Mesenteric fat pad (tissue), 1 donor: ENCODE data around the gene SOX3. TPM values are rescaled to one million over a fixed set of nuclear protein-coding genes. Genes with fewer than 3 reads are reported as not detected.

Source experiments
- DNase-seq: peaks from one replicate; pipeline ENCODE4 v3.0.0-alpha.2; 2020; ENCODE audit warnings: low spot score
- long read RNA-seq: library from polyadenylated mRNA; unstranded; transcript quantifications from one replicate; pipeline ENCODE4 v2.0.0, GENCODE V29; 2020
- total RNA-seq: library from RNA; stranded (reverse); fragmentation: NEBNext Ultra II Directional; extraction: Animal tissue kit (Norgen Biotek cat#: 25700); gene quantifications from one replicate; pipeline ENCODE4 v1.2.1, GENCODE V29; 2021
- donor health status: DM: yes; HTN: yes; CAD: no.

The SOX3 gene
- not detected for total RNA-seq
- long read RNA-seq = 0 reads

GRCh38 chrX:140504371-140505324 is at the start of gene SOX3:
Gene SOX3, minus strand, starts transcription at chrX:140505069. Its CDS starts 9 bp downstream, at chrX:140505060.
- DNase-seq = no peak

GRCh38 chrX:140548985-140549384 is 44.1 kb upstream of the SOX3 start:
- no peak for DNase-seq

DNA sequence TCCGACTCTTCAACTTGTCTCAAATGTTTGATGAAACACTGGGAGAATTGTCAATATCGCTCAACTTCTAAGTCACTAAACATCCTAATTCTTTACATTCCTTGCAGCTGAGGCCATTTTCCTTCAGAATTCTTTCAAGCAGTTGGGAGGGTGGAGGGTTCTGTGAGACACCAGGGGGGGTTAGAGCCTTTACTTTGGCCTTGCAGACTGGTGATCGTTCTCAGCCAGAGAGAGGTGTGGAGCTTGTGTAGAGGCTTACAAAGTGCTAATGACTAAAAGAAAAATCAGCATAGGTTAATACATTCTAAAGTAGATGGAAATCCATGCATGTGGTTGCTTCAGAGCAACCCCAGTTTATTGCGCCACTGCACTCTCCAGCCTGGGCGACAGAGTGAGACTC is 21.3 kb upstream of the SOX3 start:
- no peak for DNase-seq

DNA sequence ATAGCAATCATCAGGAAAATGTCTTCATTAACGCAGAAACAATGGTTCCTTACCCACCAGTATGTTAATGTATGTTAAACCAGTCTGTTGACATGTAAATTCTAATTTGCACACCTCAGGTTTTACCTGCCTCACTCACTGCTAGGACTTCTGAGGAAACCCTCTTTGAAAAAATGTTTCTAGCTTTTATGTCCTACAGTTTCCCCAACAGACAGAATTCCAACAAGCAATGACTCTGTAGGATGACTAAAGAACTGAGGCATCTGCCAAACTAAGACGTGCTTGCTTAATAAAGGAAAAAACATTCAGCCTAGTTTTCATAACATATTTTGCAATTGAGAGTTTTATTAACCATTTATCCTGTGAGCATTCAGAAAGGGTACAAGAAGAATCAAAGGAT is 20.6 kb upstream of the SOX3 start:
- no peak for DNase-seq

DNA sequence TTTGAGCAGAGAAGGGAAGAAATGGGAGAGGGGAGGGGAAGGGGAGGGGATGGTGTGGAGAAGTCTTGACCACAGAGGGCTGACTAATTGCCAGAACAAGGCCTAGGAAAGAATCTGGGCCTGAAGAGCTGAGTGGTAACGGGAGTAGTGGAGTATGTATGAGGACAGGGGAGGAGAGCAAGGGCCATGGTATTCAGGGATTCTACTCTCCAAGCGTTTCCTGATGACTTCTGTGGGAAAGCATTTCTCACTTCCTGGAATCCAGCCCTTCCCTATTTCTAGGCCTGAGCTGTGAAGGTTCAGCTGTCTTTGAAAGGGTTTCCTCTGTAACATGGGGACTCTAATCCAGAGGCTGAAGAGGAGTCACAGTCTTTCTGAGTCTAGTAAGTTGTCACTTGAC is 19.7 kb upstream of the SOX3 start:
- DNase-seq = no peak

- no peak for DNase-seq
Measured at GRCh38 chrX:140521393-140521792, 16.5 kb upstream of the SOX3 start.

GRCh38 chrX:140514554-140514953 is 9.7 kb upstream of the SOX3 start:
- no peak for DNase-seq

DNA sequence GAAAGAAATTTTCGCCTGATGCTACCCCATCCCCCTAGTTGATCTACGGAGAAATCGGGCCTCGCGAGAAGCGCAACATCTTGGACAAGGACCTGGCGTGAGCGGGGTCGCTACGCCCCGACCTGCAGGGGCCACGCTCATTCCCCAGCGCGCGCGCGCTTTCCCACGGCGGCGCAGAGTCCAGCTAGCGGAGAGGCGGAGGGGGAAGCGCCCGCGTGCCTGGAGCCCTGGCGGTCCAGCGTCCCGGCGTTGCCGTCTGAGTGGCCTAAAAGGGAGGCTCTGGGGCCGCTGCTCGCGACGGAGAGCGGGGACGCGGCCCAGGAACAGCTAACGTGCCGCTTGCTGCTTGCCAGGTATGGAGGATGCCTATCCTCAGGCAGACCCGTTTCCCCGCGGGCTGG is 6.0 kb upstream of the SOX3 start:
- DNase-seq = no peak

DNA sequence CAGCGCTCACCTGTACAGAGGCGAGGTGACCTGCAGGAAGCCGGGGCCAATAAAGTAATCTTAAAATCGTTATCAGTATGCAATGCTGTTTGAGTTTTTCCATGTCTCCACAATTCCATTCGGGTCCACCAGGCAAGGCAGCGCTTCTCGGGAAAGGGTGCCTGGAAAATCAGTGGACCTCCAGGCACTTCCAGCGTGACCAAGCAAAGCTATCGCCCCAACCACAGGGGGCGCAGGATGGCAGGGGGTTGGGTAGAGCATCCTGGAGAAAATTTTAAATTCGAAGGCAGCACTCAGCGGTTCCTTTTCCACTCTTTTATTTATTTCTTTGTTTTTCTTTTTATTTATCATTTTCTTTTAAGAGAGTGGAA is 5.4 kb upstream of the SOX3 start:
- DNase-seq = no peak

GRCh38 chrX:140509468-140510305 is 4.8 kb upstream of the SOX3 start:
- no peak for DNase-seq

DNA sequence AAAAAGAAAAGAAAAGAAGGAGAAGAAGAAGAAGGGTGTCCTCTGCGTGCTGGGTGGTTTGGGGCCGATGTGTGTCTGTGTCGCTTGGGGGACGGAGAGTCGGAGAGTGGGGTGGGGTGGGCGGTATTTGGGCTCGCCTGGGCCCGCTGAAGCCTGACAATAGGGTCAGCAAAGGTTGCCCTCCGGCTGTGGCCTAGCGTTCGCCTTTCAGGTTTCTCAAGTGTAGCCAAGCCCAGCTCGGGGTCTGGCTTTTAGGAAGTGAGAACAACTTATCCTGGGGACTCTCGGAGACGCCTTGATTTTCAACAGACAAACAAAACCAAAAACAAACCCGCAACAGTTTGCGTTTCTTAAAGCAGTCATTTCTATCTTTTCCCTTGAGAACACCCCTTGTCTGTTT is 4.1 kb upstream of the SOX3 start:
- DNase-seq = no peak

- DNase-seq = no peak
Measured at GRCh38 chrX:140507982-140508305, 3.1 kb upstream of the SOX3 start.

DNA sequence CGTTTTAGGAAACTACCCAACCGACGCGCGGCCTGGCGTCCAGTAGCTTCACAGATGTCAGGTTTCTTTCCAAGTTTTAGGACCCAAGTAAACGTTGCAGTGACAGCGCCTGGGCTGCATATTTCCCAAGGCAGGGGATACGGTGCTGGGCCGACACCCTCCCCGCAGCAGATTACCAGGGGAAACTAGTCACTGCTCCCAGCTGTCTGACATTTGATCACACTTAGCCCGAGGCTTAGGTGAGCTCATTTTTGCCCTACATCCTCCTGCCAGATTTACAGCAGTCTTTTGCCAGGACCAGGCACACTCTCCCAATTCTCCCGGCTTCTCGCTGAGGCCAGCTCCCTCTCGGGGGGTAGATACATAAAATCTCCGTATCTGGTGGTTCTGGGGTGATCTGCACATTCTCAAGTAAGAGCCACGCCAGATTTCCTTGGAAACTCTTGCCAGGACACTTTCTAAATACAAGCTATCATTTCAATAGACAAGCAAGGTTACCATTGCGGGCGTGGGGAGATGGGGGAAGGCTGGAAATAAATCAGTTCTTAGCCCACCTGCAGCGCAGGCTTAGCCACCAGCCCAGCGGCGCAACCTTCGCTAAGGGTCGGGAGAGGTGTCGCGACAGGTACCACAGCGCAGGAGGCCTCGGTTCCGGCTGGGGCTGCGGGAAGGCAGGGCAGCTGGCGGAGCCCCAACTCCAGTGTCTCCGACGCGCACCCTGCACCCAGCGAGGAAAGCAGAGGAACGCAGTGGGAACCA is 2.5 kb upstream of the SOX3 start:
- DNase-seq = no peak

DNA sequence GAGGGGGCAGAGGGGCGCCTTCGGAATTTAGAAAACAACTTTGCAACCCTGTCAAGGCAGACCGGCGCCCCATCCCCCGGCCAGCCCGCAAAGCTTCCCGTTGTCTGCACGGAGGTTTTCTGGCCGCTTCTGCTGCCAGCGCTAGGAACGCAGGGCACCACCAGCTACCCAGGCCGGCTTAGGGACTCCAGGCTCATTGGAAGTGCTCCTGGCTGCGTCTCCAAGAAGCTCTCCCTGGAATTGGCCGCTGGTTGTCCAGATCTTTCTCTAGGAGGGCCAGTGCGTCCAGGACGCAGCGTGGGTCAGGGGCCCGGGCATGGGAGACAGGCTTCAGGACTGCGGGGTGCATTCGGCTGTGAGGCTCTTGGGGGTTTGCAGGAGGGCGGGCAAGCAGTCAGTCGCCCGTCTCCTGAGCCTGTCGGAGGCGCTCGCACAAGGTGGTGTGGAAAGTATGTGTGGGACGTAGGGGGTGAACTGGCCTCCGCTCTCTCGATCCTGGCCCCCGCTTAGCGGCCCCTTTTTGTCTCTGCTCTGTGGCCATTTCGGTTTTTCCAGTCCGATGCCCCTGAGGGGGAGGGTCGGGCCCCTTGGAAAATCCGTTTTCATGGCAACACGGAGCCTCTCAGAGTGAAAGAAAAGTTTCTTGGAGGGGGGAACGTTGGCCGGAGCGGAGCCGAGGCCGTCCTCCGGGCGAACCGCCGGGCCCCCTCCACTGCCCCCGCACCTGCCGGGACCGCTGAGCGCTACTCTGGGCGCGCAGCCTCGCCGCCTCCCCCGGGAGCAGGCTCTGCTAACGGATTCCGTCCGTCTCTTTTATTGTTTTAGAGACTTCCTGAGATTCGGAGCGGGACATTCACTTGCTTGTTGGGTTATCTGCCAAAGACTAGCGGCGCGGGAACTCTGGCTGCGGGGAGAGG is 810 bp upstream of the SOX3 start:
- no peak for DNase-seq

- DNase-seq = no peak
Measured at GRCh38 chrX:140503714-140504351, 1.0 kb downstream of the SOX3 start.

DNA sequence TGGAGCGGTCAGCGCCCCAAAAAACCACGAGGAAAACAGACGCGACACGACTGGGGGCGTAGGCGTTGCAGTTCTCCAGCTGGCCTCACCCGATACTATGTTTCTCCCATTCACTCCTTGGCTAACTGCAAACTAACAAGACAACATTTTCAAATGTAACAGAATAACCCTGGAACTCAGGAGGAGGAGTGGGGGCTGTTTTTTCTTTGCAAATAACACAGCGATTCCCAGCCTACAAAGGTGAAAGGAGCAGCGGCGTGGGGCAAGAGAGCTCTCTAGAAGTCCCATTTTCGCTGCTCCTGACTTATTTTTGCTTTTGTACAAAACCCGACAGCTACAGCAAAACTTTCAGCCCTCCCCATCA is 1.6 kb downstream of the SOX3 start:
- DNase-seq = no peak

DNA sequence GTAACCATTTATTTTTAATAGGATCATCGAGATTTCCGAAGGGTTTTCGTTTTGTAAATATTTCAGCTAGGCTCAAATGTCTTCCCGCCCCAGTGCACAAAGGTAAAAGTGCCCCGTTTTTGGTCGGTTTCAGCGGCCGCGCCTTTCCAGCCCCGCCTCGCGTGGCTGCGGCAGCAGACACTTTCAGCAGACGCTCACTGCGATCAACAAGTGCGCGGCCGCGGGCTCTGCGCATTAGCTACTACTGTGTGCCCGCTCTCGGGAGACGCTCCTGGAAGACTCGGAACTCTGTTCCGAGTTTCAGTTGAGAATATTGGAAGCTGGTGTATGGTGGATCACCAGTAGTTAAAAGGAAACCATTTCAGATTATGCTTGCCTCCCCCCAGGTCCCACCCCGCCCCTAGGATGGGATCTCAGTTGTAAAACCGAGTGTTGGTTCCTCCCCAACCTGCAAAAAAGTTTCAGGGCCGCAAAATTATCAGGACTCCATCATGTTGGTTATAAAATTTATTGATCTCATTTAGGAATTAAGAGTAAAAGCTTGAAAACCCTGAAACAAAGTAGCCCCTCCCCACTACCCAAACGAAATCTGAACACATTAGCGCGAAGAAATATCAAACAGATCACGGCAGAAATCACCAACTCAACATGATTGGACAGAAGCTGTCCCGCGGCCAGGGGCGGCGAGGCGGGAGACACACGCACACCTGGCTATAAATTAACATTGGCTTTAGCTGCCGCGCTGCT is 2.2 kb downstream of the SOX3 start:
- DNase-seq = no peak

GRCh38 chrX:140501940-140502468 is 2.9 kb downstream of the SOX3 start:
- no peak for DNase-seq

DNA sequence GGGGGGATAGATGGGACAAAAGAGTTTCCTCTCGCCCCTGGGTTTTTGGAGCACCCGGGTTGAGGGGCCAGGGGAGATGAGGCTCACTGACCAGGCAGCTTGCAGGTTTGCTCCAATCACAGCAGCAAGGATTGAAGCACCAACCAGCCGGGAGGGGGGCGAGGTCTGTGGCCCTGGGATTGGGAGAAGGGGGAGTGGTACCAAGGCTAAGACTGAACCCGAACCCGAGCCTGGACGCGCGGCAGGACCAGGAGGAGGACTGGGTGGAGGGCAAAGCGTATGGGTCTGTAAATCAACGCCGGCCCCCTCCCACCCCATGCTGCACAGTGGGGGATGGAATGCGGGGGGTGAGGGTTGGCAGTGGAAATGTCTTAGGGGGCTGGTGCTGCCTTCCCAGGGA is 3.5 kb downstream of the SOX3 start:
- DNase-seq = no peak
